ENCODE results near the gene GLDN. TPM values are rescaled to one million over a fixed set of nuclear protein-coding genes. Genes with fewer than 3 reads are reported as not detected.

GLDN gene
- total RNA-seq, 3 donors from 2014 or later (not counting 1 experiment from before 2014, with no cell fraction given) = not detected

GRCh38 chr15:51355096-51355495, 13.6 kb downstream of the GLDN start:
- intact Hi-C loops (cut with micrococcal nuclease) = no loop called here
- H3K36me3 ChIP-seq (ENCODE audit: control insufficient read depth, insufficient read depth, low read length) = no peaks in the 10 kb centered on the region
- no peak overlapping the region for H3K27ac ChIP-seq (ENCODE audit: low read length)
- H3K4me3 ChIP-seq (ENCODE audit: low read length) = no peak overlapping the region
- H3K27me3 Mint-ChIP-seq (ENCODE audit: low read depth in 2 of 2) = peaks cover 0 to 8% of the 10 kb centered on the region in 2 donors
- 100% methylated on average over 1 of the region's 1 CpG for WGBS (ENCODE audit: insufficient coverage)
- TF ChIP-seq, protein P1, sequence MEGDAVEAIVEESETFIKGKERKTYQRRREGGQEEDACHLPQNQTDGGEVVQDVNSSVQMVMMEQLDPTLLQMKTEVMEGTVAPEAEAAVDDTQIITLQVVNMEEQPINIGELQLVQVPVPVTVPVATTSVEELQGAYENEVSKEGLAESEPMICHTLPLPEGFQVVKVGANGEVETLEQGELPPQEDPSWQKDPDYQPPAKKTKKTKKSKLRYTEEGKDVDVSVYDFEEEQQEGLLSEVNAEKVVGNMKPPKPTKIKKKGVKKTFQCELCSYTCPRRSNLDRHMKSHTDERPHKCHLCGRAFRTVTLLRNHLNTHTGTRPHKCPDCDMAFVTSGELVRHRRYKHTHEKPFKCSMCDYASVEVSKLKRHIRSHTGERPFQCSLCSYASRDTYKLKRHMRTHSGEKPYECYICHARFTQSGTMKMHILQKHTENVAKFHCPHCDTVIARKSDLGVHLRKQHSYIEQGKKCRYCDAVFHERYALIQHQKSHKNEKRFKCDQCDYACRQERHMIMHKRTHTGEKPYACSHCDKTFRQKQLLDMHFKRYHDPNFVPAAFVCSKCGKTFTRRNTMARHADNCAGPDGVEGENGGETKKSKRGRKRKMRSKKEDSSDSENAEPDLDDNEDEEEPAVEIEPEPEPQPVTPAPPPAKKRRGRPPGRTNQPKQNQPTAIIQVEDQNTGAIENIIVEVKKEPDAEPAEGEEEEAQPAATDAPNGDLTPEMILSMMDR (IDR thresholded peaks at IDR 0.05) = no peak
- ATAC-seq (no peak), DNase-seq (no peak)
- no peak overlapping the region for H3K4me3 Mint-ChIP-seq
- H3K36me3 Mint-ChIP-seq = no peaks in the 10 kb centered on the region
- no peaks in the 10 kb centered on the region for H3K4me1 ChIP-seq (ENCODE audit: control insufficient read depth, insufficient read depth, low read length)
- no peaks in the 10 kb centered on the region for H3K9me3 ChIP-seq (ENCODE audit: control insufficient read depth, insufficient read depth, low read length)
- H3K27ac Mint-ChIP-seq = no peak overlapping the region
- no peaks in the 10 kb centered on the region for H3K9me3 Mint-ChIP-seq
- no peaks in the 10 kb centered on the region for H3K4me1 Mint-ChIP-seq
- H3K27me3 ChIP-seq (ENCODE audit: control insufficient read depth, insufficient read depth, low read length) = no peaks in the 10 kb centered on the region

GRCh38 chr15:51356147-51356546, 14.7 kb downstream of the GLDN start:
- H3K9me3 ChIP-seq (ENCODE audit: control insufficient read depth, insufficient read depth, low read length) = no peaks in the 10 kb centered on the region
- intact Hi-C loops (cut with micrococcal nuclease) = no loop called here
- H3K4me1 ChIP-seq (ENCODE audit: control insufficient read depth, insufficient read depth, low read length) = no peaks in the 10 kb centered on the region
- Mint-ChIP-seq H3K36me3 (no peaks in the 10 kb centered on the region), H3K9me3 (no peaks in the 10 kb centered on the region), H3K27me3 (ENCODE audit: low read depth in 2 of 2) (peaks cover 0 to 6% of the 10 kb centered on the region in 2 donors), H3K4me1 (no peaks in the 10 kb centered on the region), H3K4me3 (no peak overlapping the region), H3K27ac (no peak overlapping the region)
- TF ChIP-seq, protein P1 (IDR thresholded peaks at IDR 0.05) = no peak
- DNase-seq (no peak), ATAC-seq (no peak)
- no peaks in the 10 kb centered on the region for H3K36me3 ChIP-seq (ENCODE audit: control insufficient read depth, insufficient read depth, low read length)
- no peaks in the 10 kb centered on the region for H3K27me3 ChIP-seq (ENCODE audit: control insufficient read depth, insufficient read depth, low read length)
- H3K4me3 ChIP-seq (ENCODE audit: low read length) = no peak overlapping the region
- no peak overlapping the region for H3K27ac ChIP-seq (ENCODE audit: low read length)
- WGBS (ENCODE audit: insufficient coverage) = 77% methylated on average over 4 of the region's 5 CpGs

DNA sequence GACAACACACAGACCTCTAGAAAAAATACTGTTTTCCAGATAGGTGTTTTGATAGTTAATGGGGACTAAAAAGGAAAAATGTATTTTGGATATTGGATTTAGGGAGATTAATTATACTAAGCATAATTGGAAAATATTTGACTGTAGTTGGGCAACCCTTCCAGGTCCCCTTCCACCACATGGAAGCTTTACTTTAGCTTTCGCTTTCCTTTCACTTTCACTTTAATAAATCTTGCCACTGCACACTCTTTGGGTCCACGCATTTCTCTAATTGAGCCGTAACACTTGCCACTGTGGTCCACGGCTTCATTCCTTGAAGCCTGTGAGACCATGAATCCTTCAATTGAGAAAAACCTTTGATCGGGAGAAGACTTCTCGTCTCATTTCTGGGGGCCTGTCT, 15.5 kb downstream of the GLDN start:
- Mint-ChIP-seq H3K36me3 (no peaks in the 10 kb centered on the region), H3K4me3 (no peak overlapping the region), H3K4me1 (no peaks in the 10 kb centered on the region), H3K9me3 (no peaks in the 10 kb centered on the region), H3K27ac (no peak overlapping the region), H3K27me3 (ENCODE audit: low read depth in 2 of 2) (peaks cover 0 to 4% of the 10 kb centered on the region in 2 donors)
- Histone ChIP-seq H3K4me1 (ENCODE audit: control insufficient read depth, insufficient read depth, low read length) (no peaks in the 10 kb centered on the region), H3K27ac (ENCODE audit: low read length) (no peak overlapping the region), H3K4me3 (ENCODE audit: low read length) (no peak overlapping the region), H3K9me3 (ENCODE audit: control insufficient read depth, insufficient read depth, low read length) (no peaks in the 10 kb centered on the region), H3K36me3 (ENCODE audit: control insufficient read depth, insufficient read depth, low read length) (no peaks in the 10 kb centered on the region), H3K27me3 (ENCODE audit: control insufficient read depth, insufficient read depth, low read length) (no peaks in the 10 kb centered on the region)
- intact Hi-C loops (cut with micrococcal nuclease) = no loop called here
- WGBS (ENCODE audit: insufficient coverage) = 93% methylated on average over 6 of the region's 6 CpGs
- ATAC-seq = no peak
- TF ChIP-seq, protein P1 (IDR thresholded peaks at IDR 0.05) = no peak
- DNase-seq = no peak

GRCh38 chr15:51359981-51360380, 18.5 kb downstream of the GLDN start:
- Mint-ChIP-seq H3K36me3 (no peaks in the 10 kb centered on the region), H3K27me3 (ENCODE audit: low read depth in 2 of 2) (no peaks in the 10 kb centered on the region), H3K27ac (no peak overlapping the region), H3K4me1 (no peaks in the 10 kb centered on the region), H3K9me3 (no peaks in the 10 kb centered on the region), H3K4me3 (no peak overlapping the region)
- intact Hi-C loops (cut with micrococcal nuclease) = no loop called here
- no peaks in the 10 kb centered on the region for H3K36me3 ChIP-seq (ENCODE audit: control insufficient read depth, insufficient read depth, low read length)
- no peaks in the 10 kb centered on the region for H3K4me1 ChIP-seq (ENCODE audit: control insufficient read depth, insufficient read depth, low read length)
- DNase-seq = no peak
- no peaks in the 10 kb centered on the region for H3K9me3 ChIP-seq (ENCODE audit: control insufficient read depth, insufficient read depth, low read length)
- no peak for ATAC-seq
- no peak overlapping the region for H3K27ac ChIP-seq (ENCODE audit: low read length)
- WGBS (ENCODE audit: insufficient coverage) = 87% methylated on average over 7 of the region's 7 CpGs
- TF ChIP-seq, protein P1 (IDR thresholded peaks at IDR 0.05) = no peak
- no peak overlapping the region for H3K4me3 ChIP-seq (ENCODE audit: low read length)
- H3K27me3 ChIP-seq (ENCODE audit: control insufficient read depth, insufficient read depth, low read length) = no peaks in the 10 kb centered on the region
